Kidney (tissue), 14 donors: Measurements from ENCODE around the gene CD48. TPM values are rescaled to one million over a fixed set of nuclear protein-coding genes. Genes with fewer than 3 reads are reported as not detected.
"Not testable (repeated sequence)": the region's sequence is repeated elsewhere in the genome, so short reads cannot be mapped to it uniquely, and the experiment has no call there.

Source experiments
- DNase-seq, 5 donors: peaks; one replicate each; pipeline ENCODE4 v3.0.0-alpha.2; 2013 to 2020
- FAIRE-seq: peaks from 2 replicates; lab custom pipeline; 2012; peaks lifted over from hg19 to GRCh38; lab: Jason Lieb, UNC
- H3K27ac ChIP-seq, 2 donors: one replicate each; pipeline ENCODE4 v1.7.0; 2013; ENCODE audit warnings: low read depth in 2 of 2, low read length in 2 of 2, inconsistent platforms in 1 of 2
- H3K27me3 ChIP-seq: one replicate; pipeline ENCODE4 v1.7.1; 2013; ENCODE audit warnings: low read length, inconsistent platforms; ENCODE audit not compliant: control insufficient read depth, insufficient read depth
- H3K36me3 ChIP-seq, 3 donors: one replicate each; pipeline versions ENCODE4 v1.7.0 to v1.7.1; 2013; ENCODE audit warnings: low read length in 3 of 3, control low read depth in 1 of 3, inconsistent platforms in 1 of 3; ENCODE audit not compliant: insufficient read depth in 3 of 3, control insufficient read depth in 2 of 3
- H3K4me1 ChIP-seq, 3 donors: one replicate each; pipeline versions ENCODE4 v1.7.0 to v1.7.1; 2013; ENCODE audit warnings: low read length in 3 of 3, inconsistent platforms in 1 of 3, low read depth in 1 of 3; ENCODE audit not compliant: control insufficient read depth in 2 of 3, insufficient read depth in 2 of 3
- H3K4me3 ChIP-seq, 3 donors: one replicate each; pipeline versions ENCODE4 v1.7.0 to v1.8.1; 2013; ENCODE audit warnings: low read length in 3 of 3, control low read depth in 1 of 3, inconsistent platforms in 1 of 3
- H3K9ac ChIP-seq, 3 donors: one replicate each; pipeline versions ENCODE4 v1.7.0 to v1.7.1; 2013; ENCODE audit warnings: low read length in 3 of 3, control low read depth in 1 of 3, inconsistent platforms in 1 of 3
- H3K9me3 ChIP-seq, 3 donors: one replicate each; pipeline versions ENCODE4 v1.7.0 to v1.7.1; 2013; ENCODE audit warnings: low read length in 3 of 3, control low read depth in 1 of 3, inconsistent platforms in 1 of 3; ENCODE audit not compliant: control insufficient read depth in 2 of 3, insufficient read depth in 1 of 3
- CTCF ChIP-seq: IDR thresholded peaks from 3 replicates; pipeline ENCODE4 v1.5.1; 2012; ENCODE audit warnings: mild to moderate bottlenecking, moderate library complexity, borderline replicate concordance; ENCODE audit not compliant: insufficient read depth; ENCODE audit errors: extremely low read depth
- intact Hi-C: fragments of 100-400 bp; cut with DNase I; formaldehyde crosslinking; loops from one replicate; pipeline ENCODE4 v1.11.1; 2022
- polyA plus RNA-seq: library from polyadenylated mRNA; stranded (reverse); fragments of 350-450 nt; fragmentation: Illumina TruSeq; extraction: RNeasy Lipid Tissue Mini Kit (QIAGEN cat#74804); gene quantifications from one replicate; pipeline ENCODE4 v1.2.3, GENCODE V29; 2014; ENCODE audit warnings: low read depth, low replicate concordance; ENCODE audit not compliant: insufficient read depth
- total RNA-seq: library from RNA; stranded (reverse); fragmentation: NEBNext Ultra II Directional; extraction: Animal tissue kit (Norgen Biotek cat#: 25700); gene quantifications from one replicate; pipeline ENCODE4 v1.2.1, GENCODE V29; 2021
- donor health status: control.
- donor health status: control.
- donor health status: control.
- donor health status: control.
- donor health status: control.
- donor health status: DM: yes; HTN: yes; CAD: no.
- donor health status: Normal renal cell carcinoma (clear cell type).

CD48 gene
- total and polyA plus RNA-seq, 2 donors from 2014 or later = 3.2 to 20.5 TPM

- FAIRE-seq (no peak), DNase-seq (no peak)
- no peak for TF ChIP-seq CTCF
- H3K27ac ChIP-seq = no peak overlapping the region
- no peaks in the 10 kb centered on the region for H3K4me1 ChIP-seq
- no peaks in the 10 kb centered on the region for H3K36me3 ChIP-seq
- H3K27me3 ChIP-seq = no peaks in the 10 kb centered on the region
- no peaks in the 10 kb centered on the region for H3K9me3 ChIP-seq
- H3K9ac ChIP-seq = no peak overlapping the region
- intact Hi-C loops = no loop called here
- H3K4me3 ChIP-seq = no peak overlapping the region
These were observed 7.4 kb downstream of the CD48 start for GRCh38 chr1:160704250-160704649.

GRCh38 chr1:160702100-160702499, 9.5 kb downstream of the CD48 start:
- DNase-seq (no peak), FAIRE-seq (no peak)
- H3K27me3 ChIP-seq = no peaks in the 10 kb centered on the region
- H3K4me3 ChIP-seq = no peak overlapping the region
- no peak overlapping the region for H3K27ac ChIP-seq
- no peaks in the 10 kb centered on the region for H3K36me3 ChIP-seq
- no peaks in the 10 kb centered on the region for H3K9me3 ChIP-seq
- intact Hi-C loops = no loop called here
- no peaks in the 10 kb centered on the region for H3K4me1 ChIP-seq
- no peak for TF ChIP-seq CTCF
- H3K9ac ChIP-seq = no peak overlapping the region

DNA sequence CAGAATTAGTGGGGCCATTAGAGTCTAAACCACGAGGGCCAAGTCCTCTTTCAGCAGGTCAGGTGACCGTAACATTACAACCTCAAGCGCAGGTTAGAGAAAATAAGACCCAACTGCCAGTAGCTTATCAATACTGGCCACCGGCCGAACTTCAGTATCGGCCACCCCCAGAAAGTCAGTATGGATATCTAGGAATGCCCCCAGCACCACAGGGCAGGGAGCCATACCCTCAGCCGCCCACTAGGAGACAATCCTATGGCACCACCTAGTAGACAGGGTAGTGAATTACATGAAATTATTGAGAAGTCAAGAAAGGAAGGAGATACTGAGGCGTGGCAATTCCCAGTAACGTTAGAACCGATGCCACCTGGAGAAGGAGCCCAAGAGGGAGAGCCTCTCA, 19.2 kb downstream of the CD48 start:
- H3K9me3 ChIP-seq, H3K27ac ChIP-seq, H3K4me3 ChIP-seq, FAIRE-seq, intact Hi-C loops, H3K36me3 ChIP-seq, H3K4me1 ChIP-seq, H3K9ac ChIP-seq, DNase-seq, H3K27me3 ChIP-seq: not testable (repeated sequence)

DNA sequence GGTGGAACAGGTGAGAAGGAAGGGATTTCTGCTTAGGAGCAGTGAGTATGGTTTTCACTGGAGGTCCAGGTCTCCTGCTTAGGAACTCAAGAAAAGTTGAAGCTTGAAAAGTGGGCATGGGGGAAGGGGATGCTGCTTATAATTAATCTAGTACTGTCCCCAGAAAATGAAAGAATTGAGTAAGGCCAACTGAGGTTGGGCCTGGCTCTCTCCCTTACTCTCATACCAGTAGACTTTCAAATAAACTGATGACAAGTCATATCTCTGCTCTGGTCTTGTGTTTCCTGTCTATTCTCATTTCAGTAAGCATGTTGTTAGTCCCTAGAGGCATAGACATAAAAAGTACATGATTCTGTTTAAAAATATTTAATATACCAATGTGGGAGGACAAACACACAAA, 26.4 kb downstream of the CD48 start:
- Histone ChIP-seq H3K27me3 (no peaks in the 10 kb centered on the region), H3K36me3 (no peaks in the 10 kb centered on the region), H3K4me1 (no peaks in the 10 kb centered on the region), H3K27ac (no peak overlapping the region), H3K4me3 (no peak overlapping the region), H3K9ac (no peak overlapping the region), H3K9me3 (no peaks in the 10 kb centered on the region)
- DNase-seq (no peak), FAIRE-seq (no peak)
- intact Hi-C loops = no loop called here
- TF ChIP-seq CTCF = no peak
